Skin of body (tissue), 2 donors: ENCODE measurements around the gene EIPR1. TPM values are rescaled to one million over a fixed set of nuclear protein-coding genes. Genes with fewer than 3 reads are reported as not detected.
"Not testable (repeated sequence)": the region's sequence is repeated elsewhere in the genome, so short reads cannot be mapped to it uniquely, and the experiment has no call there.

Experiments used
- DNase-seq: peaks from one replicate; lab custom pipeline; 2025; lab: John Stamatoyannopoulos, UW
- total RNA-seq: library from RNA; depleted of rRNA; stranded (reverse); fragments of >200 nt; gene quantifications from one replicate; pipeline ENCODE4 v1.2.3, GENCODE V29; 2014

The EIPR1 gene
- total RNA-seq, 1 donor from 2014 or later = 14.2 TPM

DNA sequence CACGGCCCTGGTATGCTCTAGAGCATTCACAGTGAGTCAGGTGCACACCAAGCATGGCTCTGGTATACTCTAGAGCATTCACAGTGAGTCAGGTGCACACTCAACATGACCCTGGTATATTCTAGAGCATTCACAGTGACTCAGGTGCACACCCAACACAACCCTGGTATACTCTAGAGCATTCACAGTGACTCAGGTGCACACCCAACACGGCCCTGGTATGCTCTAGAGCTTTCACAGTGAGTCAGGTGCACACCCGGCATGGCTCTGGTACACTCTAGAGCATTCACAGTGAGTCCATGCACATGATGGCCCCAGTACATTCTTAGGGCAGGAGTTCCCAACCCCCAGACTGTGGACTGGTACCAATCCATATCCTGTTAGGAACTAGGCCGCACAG, 158.1 kb downstream of the EIPR1 start:
- DNase-seq = no peak

DNA sequence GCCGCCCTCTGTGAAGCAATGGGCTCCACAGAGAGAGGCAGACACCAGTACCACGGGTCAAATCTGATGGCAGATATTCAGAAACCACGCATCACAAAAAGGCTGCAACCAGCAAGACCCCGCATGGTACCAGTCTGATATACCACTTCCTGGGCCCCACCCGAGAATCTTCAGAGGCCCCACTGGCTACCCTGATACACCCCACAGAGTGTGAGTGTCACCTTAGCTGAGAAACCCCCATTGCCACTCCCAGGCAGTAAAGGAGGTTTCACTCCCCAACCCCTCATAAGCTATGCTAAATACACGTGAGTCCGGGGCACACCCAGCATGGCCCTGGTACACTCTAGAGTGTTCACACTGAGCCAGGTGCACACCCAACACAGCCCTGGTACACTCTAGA, 160.0 kb downstream of the EIPR1 start:
- DNase-seq = no peak

DNA sequence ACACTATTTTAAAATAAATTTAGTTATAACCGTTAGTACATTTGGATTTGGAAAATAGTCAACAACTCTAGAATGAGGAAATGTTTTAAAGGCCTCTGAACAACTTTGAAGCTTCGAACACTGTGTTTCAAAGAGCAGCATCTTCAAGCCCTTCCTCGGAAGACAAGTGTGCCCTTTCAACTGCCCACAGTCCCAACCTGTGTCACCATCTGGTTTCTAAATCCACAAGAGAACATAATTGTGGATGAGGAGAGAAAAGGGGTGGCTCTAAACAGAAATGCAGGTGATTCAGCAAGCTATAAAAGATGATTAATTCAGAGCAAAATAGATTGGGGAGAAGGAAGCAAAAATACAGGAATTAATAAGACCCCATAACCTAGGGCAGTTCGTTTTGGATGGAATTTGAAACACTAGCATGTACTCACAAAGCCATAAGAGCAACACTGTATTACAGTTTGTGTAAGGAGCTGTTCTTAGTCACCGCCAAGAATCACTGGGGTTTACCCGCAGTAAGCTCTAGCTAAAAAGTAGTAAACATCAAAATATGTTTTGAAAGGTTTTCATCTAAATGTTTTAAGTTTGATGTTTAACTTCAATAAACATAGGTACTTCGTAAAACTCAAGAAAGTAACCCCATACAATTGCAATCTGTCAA, 160.7 kb downstream of the EIPR1 start:
- no peak for DNase-seq

DNA sequence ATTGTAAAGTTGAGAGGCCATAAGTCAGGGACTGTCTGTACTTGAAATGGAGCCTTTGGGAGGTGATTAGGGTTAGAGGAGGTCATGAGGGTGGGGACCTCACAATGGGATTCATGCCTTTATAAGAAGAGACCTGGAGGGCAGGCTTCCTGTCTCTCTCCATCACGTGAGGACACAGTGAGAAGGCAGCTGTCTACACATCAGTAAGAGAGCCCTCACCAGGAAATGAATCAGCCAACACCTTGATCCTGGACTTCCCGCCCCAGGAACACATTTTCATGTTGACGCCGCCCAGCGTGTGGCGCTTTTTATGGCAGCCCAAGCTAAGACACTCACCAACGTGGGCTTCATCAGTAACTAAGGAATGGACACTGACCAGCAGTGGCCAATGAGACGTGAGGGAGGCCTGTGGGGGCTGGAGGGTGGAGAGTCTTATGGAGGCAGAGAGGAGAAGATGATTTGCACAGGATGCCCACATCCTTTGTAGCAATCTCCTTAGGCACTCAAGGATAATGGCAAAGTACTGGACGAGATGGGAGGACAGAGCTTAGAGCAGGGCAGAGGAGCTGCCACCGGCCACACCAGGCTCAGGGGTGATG, 162.7 kb downstream of the EIPR1 start:
- DNase-seq = no peak

DNA sequence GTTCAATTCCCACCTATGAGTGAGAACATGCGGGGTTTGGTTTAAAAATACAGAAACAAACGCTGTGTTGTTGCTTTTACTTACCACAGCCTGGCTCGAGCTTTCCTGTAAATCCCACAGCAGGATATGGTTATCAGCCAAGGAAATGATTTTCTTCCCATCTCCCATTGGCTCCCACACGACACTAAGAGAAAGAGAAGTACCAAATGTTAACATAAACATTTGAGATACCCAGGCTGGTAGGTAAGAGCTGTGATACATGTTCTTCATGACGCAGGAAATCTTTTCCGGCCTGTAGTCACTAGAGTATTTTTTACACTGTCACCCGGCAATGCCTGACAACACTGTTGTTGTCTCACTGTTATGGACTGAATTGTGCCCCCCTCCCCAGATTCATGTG, 163.6 kb downstream of the EIPR1 start:
- no peak for DNase-seq

DNA sequence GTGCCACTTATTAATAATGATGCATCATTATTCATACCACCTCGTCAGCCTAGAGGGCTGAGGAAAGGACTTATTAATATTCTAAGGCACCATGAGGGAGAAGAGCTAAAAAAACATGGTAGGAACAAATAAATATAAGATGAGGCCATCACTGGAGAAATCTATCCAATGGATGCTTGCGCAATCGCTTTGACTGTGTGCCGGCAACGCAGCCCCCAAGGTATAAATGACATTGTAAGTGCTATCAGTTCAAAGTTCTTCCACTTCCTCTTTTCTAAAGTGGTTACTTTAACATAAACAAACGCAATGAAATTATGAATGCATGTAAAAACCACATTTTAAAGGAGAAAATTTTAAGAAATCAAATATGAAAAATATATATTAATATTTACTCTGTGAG, 164.6 kb downstream of the EIPR1 start:
- no peak for DNase-seq

DNA sequence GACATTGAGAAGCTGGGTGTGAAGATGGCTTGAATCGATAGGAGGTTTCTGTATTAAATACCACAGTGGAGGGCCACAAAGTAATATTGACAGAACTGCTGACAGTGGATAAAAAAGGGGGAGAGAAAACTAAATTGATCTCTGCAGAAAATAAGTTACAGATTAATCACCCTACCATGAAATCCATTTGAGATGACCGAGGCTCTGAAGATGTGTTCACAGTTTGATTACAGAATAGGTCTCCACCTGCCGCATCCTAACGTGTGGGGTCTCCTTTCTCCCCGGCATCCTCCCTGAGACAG, 165.6 kb downstream of the EIPR1 start:
- no peak for DNase-seq

DNA sequence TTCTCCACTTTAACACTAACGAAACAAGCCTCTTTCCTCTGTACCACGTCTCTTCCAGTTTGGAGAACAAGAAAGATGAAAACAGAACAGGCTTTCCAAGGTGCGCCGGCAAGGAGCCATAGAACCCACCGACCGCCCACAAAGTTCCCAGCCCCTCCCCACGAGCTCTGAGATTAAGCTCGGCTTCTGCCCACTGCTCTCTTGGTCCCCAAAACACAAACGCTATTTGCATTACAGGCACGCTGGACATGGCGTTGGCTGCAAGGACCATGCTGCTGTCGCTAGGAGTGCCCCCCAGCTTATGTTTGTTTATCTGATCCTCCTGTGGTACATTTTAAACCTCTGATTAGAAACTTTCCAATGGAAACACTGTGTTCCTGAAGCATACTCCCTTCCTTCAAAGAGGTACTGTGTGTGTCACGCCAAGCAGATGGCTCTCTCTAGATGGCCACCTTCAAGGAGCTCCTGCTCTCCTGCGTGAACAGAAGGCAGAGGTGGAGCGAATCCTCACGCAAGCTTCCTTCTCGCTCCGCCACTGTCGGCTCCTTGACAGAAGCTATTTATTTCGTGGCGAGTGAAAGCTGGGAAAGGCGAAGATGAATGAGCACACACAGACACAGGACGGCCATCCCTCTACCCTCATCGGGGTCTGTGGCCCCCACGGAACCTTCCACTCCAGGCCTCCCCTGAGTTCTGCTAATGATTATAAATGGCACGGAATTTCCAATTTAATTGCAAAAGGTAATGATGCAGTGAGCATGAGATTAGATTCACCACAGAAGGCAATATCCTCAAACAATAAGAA, 166.2 kb downstream of the EIPR1 start:
- no peak for DNase-seq

DNA sequence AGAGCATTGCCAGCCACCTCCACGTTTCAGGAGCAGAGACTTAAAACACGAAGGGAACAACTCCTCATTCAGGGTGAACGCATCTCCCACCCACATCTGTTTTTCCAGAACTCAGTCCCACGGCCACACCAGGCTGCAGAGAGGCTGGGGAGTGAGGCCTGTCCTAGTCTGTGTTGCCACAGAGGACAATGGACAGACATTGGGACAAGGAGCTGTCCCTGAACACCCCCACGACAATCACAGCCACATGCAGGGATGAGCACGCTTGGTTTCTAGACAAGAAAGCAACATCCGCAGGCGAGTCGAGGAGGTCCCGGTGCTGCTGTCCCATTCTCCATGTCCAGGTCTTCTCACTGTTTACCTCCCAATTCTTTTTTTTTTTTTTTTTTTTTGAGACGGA, 167.4 kb downstream of the EIPR1 start:
- no peak for DNase-seq

DNA sequence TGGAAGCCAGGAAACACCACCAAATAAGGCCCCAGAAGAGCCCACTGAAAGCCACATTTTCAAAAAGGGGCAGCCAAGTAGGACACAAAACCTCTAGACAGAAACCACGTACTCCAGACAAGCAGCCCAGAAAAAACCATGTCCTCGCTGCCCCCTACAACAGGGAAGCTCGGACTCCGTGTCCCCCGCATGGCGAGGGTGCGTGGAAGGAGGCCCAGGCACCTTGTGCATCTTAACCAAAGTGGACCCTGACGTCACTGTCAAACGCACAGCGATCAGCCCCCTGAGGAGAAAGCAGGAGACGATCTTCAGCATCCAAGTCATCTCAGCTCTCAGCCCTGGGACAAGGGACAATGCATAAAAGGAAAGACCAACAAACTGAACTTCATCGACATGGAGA, 168.4 kb downstream of the EIPR1 start:
- no peak for DNase-seq

DNA sequence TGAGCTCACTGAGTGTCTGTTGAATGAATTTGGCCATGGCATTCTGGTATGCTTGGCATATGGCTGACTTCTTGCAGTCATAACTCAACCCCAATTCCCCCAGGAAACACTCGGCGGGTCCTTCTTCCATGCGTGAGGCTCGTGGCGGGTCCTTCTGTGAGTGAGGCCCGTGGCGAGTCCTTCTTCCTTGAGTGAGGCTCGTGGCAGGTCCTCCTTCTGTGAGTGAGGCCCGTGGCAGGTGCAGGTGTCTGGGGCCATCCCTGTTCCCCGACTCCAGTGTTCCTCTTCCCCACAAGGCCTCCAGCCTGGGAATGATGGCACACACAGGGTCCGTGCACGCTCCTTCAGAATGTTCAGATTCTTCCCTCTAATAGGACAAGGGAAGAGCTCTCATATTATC, 169.0 kb downstream of the EIPR1 start:
- DNase-seq = no peak

DNA sequence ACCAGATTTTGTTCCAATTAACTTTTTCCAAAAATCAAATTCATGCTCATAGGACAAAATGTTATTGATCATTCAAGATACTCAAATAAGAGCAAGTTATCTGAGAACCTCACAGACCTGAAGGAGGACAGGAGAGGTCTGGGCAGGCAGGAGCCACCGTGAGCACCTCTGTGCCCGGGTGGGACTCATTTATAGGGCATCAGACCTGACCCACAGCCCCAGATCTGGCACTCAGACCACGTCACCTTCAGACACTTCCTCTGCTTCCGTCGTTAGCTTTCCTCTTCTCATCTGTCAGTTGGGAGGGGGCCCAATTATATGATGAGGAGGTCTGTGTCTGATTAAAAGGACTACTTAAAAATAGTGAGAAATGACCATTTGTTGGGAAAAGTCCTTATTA, 169.4 kb downstream of the EIPR1 start:
- DNase-seq = no peak

DNA sequence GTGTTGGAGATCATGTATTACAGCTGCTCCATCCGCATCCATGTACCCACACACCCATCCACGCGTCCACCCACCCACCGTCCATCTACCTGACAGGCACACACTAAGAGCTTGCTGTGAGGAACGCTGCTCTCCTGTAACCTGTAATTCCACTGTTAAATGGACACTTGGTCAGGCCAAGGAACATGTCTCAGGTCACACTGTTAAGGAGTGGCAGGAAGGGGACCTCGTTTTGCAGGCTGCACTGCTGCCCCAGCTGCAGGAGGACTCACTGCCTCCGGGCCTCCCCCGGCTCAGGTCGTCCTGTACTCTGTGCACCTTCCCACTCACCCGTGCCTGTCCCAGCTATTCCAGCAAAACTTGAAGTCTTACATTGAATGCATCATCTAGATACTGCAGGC, 170.5 kb downstream of the EIPR1 start:
- no peak for DNase-seq

DNA sequence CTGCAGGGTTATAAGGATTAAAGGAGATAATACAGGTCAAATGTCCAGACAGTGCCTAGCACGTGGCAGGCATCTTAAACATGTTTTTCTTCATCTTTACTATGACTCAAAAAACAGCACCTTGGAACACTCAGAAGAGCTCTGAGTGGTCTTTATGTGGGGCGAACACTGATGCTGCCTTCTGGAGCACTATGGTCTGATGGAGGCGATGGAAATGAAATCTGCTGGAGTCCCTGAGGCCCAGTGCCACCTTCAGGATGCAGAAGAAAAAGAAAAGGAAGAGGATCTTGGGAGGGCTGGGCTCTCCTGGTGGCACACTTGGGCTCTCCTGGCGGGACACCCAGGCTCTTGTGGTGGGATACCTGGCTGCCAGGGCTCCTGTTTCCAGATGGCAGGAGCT, 171.8 kb downstream of the EIPR1 start:
- no peak for DNase-seq

DNA sequence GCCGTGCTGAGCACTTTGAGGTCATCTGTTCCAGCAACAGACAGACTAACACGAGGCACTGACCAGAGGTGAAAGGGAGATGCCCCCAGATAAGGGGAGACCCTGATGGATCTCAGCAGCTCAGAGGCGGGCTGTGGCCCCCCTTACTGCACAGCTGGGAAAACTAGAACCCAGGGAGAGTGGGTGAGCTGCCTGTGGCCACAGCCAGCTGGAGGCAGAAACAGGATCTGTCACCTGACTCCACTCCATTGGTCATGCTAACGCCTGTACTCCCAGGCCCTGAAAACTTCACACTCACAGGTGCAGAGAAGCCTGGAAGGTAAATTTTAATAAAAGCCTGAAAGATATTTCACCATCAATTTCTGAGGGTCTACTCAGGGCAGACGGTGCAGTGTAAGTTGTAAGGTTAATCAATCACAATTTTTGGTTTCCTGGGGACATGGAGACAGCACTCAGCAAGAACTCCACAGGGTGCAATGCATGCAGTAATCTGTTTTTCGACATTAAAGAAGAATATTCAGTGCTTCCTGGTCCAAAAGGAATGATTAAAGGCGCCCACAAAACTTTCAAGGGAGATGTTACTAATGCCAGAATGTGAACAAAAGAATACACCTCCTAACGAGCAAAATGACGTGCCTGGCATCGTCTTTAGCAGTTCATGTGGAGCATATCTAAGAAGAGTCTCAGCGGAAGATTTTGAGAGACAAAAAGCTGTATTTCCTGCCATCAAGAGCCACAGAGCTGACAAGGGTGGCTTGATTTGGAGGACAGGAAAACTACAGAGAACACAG, 173.4 kb downstream of the EIPR1 start:
- no peak for DNase-seq

DNA sequence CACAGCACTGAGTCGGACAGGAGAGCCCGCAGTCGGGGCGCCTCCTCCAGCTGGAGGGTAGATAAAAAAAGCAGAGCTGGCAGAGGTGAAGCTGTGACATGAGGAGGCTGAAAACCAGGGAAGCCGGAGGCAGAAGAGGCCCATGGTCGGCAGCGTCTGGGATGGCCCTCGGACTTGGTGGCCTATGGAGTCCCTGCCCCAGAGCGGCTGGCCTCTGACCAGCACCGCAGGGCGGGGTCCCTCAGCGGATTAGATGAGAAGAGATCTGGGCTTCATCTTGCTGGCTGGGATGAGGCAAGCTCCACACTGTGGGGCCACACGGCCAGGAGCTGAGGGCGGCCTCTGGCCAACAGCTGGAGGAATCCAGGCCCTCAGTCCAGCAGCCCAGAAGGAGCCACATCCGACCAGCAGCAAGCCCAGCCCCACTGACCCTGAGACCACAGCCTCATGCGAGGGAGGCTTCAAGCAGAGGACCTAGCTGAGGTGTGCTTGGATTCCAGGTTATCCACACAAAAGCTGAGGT, 174.1 kb downstream of the EIPR1 start:
- no peak for DNase-seq

DNA sequence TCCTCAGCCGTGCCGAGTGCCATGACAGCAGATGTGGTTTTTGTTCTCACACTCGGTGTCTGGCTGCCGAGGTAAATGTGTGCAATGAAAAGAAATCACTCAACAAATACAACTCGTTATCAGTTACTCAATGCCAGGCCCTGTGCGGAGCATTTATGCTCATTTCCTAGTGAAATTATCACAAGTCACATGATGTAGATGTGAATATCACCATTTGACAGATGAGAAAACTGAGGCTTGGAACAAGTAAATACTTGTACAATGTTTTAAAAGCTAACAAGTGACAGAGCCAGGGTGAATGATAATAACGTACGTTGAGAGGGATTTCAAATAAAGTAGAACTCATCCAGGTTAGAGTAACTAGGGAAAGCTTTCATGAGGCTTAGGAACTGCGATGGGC, 174.7 kb downstream of the EIPR1 start:
- DNase-seq = no peak

DNA sequence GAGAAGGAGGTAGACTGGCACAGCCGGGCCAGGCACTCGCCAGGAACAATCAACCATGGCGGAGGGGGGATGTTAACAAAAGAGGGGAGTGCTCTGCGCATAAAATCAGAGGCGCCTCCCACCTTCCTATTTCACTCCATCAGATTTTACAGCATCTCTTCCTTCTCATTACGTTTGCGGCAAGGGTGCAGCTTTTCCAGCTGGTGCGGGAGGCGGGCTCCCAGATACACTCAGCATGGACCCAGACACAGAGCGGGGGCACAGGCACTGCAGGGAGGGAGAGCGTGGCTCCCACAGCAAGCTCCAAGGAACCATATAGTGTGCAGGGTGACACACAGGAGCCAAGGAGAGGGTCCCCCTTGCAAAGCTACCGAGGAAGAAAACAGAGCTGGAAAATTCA, 176.3 kb downstream of the EIPR1 start:
- no peak for DNase-seq

DNA sequence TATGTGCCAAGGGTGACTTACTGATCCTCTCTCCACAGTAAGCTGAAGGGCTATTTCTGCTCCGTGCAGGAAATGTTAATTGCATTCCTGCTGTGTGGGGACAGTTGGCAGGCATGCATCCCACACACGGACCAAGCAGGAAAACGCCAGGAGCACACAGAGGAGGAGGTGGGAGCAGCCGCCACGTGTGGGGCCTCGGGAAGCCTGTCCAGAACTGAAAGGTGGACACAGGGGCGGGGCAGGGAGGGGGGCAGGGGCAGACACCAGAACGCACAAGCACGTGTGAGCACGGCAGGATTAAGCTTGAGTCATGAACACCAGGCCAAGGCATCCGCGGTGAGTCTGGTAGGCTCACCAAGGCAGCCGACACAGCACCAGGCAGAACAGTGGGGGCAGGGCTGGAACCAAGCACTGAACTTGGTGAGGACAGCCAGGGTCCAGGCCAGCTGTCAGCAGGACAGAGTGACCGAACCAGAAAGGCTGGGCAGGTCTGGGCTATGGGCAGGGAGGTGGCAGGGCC, 177.1 kb downstream of the EIPR1 start:
- DNase-seq = no peak

DNA sequence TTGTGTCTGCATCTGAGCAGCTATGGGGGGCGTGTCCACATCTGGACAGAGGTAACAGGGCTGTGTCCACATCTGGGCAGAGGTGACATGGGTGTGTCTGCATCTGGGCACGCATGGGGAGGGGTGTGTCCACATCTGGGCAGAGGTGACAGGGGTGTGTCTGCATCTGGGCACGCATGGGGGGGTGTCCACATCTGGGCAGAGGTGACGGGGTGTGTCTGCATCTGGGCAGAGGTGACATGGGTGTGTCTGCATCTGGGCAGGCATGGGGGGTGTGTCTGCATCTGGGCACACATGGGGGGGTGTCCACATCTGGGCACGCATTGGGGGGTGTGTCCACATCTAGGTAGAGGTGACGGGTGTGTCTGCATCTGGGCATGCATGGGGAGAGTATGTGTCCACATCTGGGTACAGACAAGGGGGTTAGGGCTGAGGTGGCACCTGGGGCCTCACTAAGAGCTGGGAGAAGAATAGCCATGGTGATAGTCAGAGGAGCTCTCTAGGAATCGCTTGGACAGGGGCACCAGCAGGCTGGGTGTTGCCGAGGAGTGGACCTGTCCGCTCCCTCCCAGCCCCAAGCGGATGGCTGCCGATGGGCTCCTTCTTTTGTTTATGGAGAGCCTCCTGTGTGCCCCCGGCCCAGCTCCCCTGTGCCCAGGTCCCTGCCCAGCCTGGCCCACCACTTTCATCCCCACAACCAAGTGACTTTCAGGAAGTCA, 177.8 kb downstream of the EIPR1 start:
- DNase-seq = no peak

DNA sequence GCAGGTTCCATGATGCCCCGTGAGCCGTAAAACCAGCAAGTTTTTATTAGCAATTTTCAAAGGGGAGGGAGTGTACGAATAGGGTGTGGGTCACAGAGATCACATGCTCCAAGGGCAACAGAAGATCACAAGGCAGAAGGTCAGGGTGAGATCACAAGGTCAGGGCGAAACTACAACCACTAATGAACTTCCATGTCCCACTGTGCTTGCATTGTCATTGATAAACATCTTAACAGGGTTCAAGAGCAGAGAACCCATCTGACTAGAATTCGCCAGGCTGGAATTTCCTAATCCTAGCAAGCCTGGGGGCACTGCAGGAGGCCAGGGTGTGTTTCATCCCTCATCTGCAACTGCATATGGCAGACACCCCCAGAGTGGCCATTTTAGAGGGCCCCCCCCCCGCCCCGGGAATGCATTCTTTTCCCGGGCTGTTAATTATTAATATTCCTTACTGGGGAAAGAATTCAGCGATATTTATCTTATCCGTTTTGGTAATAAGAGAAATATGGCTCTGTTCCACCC, 178.9 kb downstream of the EIPR1 start:
- DNase-seq = not testable (repeated sequence)
